HG03469 (cell line): Measurements from ENCODE around the gene TGFB2.

Source experiments
- ATAC-seq: cut with Tn5 transposase; IDR thresholded peaks from one replicate; pipeline ENCODE4 v1.9.1; 2021; ENCODE audit warnings: mild to moderate bottlenecking, moderate library complexity, moderate number of reproducible peaks; ENCODE audit not compliant: unreplicated experiment

The TGFB2 gene

GRCh38 chr1:218383681-218384080, 38.5 kb downstream of the TGFB2 start:
- no peak for ATAC-seq

DNA sequence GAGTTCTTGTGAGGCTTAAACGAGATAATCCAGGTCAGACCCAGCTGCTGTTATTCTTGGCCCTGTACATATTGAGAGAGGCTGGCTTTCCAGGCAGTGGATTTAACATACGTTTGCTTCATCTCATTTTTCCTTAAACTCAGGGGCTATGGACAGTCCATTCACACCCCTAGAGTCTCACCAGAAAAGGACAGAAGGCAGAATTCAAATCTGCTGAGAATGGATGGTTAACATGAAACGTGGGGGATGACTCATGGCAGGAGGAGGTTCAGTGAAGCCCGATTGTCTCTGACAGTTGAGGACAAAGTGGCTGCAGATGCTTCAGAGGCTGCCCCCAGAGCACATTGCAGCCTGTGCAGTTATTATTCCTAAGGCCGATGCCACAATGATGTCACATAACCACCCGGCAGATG, 39.5 kb downstream of the TGFB2 start:
- no peak for ATAC-seq

DNA sequence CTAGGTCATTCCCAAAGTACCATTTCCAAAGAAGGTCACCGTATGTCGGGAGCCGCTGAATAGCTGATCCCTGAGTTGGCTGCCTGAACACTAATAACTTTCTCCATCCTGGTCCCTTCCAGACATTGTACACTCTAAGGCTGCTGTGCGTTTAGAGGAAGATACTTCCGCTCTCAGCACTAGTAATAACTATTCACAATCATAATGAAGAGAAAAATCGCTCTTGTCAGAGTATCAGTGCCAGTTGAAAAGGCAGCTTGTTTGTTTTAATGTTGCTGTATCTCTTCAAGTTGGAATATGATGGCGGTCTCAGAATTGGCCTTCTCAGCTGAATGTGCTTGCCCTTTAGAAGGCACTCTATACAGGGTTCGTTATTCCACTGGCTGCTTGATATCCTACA, 43.5 kb downstream of the TGFB2 start:
- ATAC-seq: no peak

DNA sequence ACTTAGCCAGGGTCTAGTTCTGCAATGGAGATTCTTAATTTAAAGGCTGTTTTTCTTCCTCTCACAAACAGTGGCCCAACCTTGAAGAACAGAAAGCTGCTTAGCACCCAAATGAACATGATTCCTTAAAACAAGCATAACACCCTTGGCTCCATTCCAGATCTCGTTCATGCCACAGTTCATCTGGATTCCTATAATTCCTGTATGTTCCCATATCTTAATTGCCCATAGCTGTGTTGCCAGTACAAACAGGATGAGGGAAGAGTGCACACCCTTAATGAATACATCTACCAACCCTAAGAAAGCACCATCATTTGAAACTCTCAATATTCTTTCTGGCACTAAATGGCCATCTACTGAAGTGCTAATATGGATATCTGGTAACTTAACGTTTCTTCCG, 45.5 kb downstream of the TGFB2 start:
- no peak for ATAC-seq

GRCh38 chr1:218392780-218393179, 47.6 kb downstream of the TGFB2 start:
- no peak for ATAC-seq

GRCh38 chr1:218394416-218394815, 49.3 kb downstream of the TGFB2 start:
- ATAC-seq: no peak

GRCh38 chr1:218394989-218395388, 49.9 kb downstream of the TGFB2 start:
- no peak for ATAC-seq

DNA sequence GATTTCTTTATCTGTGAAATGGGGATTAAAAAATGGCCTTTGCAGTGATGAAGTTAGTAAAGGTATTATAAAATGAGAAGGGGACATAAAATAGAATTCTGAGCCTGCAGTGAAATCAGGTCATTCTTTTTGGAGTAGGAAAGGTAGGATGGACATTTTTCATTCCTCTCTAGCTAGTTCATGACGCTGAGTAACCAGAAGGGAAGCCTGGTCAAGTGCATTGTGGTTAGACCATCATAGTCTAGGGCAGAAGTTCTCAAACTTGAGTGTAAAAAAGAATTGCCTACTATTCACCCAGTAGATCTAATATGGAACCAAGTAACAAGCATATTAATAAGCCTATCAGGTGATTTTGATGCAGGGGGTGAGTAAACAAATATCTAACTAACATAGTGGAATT, 50.8 kb downstream of the TGFB2 start:
- ATAC-seq: no peak

DNA sequence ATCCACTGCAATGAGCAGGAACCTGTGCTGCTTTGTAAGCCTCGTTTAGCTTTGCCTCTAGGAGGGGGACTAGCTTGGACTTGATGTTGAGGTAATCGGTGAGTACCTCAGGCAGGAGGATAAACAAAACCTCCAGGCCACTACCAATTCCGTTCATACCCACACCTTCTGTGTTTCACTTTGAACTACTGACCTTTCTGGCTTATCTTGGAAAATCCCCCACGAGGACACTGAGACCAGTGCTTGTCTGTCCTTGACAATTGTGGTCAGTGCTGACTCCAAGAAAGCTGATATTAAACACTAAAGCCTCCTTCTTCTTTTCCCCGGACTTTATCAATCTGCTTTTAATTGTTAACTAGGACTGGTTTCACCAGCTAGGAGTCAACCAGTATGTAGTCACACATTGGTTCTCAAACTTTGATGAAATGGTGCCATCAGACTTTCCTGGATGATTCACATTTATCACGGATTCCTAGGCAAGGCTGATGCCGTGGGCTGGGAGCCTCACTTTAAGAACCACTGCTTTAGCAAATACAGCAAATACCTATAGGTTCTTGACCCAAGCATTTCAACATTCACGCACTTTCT, 52.7 kb downstream of the TGFB2 start:
- ATAC-seq: no peak

GRCh38 chr1:218400624-218401023, 55.5 kb downstream of the TGFB2 start:
- no peak for ATAC-seq

DNA sequence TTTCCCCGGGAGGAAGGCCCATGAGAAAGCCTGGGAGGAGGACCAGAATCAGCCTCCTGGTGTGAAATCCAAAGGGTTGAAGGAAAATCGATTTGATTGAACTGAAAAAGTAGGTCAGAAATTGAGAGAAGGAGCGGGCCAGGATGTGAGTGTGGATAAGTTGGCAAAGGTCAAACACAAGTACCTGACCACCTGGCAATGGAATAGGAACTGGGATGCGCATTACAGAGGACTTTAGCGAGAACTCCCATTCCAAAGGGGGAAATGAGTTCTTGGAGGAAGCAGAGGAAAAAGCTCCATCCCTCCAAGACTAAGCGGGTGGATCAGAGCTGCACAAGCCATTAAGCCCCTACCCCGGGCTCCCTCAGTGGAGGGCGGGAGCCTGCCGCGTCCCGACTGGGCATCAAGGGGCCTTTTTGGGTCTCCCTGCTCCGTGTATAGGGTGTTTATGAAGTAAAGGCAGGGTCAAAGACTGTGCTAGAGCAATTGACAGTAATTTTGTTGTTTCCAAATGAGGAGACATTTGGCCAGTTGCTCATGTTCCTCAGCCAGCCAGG, 56.4 kb downstream of the TGFB2 start:
- ATAC-seq: no peak

DNA sequence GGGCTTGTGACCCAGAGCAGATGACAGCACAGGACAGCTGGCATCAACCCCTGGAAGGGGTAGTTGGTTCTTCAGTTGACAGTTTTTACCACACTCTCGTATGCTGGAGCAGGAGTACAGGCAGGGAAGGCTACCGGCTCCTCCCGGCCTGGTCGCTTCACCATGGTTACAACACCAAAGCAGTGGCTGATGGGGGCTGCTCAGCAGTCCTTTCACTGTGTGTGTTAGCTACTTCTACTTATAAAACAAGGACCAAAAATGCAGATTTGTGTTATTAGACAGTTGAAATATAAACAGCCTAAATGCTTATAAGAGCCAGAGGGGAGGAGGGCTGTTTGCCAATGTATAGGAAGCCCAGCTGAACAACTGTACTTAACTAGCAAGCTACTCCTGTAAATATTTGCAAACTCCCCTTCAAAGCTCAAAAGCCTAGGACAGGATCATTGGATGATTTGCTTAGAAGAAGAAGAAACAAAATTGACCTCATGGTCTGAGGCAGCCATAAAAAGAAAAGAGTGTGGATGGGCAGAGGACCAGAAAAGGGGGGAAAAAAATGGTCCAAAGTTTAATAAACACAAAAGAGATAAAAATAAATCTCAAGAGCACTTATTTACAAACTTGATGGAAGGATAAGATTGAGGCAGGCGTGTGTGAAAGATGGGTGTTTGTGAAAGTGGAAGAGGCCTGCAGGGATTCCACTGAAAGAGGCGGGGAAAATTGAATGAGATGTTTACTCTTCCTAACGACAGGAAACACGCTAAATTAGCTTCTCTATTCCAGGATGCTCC, 57.1 kb downstream of the TGFB2 start:
- no peak for ATAC-seq

DNA sequence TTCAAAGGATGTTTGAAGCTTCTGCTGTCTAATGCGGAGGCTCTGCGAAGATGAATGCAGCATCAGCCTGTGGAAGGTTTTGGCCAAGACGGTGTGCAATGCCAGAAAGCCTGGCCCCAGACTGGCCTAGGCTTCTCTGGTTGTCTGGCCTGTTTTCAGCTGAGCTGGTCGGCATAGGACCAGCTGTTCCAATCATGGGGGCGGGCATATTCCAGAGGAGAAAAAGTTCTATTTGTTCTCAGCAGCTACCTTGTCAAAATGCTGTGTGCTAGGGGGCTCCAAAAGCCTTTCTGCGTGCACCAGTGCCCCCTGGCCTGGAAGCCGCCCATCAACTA, 57.6 kb downstream of the TGFB2 start:
- ATAC-seq: no peak

- ATAC-seq: no peak
Observed at GRCh38 chr1:218403300-218403699, 58.2 kb downstream of the TGFB2 start.

DNA sequence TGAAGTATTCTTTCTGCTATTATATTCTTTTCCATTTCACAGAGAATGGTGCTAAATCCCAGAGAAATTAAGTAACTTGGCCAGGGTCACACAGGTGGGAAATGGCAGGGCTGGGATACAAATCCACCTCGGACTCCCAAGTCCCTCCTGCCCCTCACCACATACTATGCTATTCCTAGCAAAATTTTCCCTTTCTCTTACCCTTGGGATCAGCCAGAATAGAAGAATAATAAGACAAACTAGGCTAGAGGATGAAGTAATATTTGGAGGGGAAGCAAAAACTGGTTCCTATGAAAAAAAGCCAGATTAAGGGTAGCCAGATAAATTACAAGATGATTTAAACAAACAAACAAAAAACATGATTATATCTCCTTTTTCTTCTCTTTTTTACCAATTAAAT, 62.5 kb downstream of the TGFB2 start:
- no peak for ATAC-seq

GRCh38 chr1:218408135-218408534, 63.0 kb downstream of the TGFB2 start:
- ATAC-seq: no peak

GRCh38 chr1:218408942-218409341, 63.8 kb downstream of the TGFB2 start:
- no peak for ATAC-seq

- ATAC-seq: no peak
Observed at GRCh38 chr1:218409946-218410510, 64.9 kb downstream of the TGFB2 start.

DNA sequence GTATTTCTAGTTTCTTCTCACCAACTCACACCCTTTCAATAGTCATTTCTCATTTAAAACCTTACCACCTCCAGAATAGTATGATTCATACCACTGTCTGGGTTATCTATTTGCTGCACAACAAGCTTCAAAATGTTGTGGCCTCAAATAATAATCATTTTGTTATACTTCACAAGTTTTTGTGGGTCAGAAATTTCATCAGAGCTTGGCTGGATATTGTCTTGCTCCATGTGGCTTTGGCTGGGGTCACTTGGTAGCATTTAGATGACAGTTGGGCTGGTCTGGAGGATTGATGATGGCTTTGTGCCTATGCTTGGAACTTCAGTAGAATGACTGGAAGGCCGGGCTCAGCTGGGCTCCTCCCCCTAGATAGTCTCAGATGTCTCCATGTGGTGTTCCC, 66.0 kb downstream of the TGFB2 start:
- no peak for ATAC-seq

DNA sequence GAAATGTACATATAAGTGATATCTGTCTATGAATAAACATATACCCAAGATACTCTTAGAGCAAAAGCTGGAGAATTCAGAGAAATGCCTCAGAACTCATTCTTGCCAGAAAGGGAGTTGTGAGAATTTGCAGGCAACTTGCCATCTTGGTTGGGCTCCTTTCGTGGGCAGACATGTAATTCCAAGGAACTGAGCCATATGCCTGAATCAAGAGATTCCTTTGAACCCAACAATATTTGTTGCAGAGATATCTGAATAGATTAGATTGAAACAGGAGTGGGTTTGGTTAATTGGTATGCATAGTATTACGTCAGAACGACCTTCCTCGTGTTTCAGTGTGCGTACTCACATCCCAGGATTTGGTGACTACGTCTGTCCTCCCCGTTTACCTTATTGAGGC, 67.0 kb downstream of the TGFB2 start:
- no peak for ATAC-seq

DNA sequence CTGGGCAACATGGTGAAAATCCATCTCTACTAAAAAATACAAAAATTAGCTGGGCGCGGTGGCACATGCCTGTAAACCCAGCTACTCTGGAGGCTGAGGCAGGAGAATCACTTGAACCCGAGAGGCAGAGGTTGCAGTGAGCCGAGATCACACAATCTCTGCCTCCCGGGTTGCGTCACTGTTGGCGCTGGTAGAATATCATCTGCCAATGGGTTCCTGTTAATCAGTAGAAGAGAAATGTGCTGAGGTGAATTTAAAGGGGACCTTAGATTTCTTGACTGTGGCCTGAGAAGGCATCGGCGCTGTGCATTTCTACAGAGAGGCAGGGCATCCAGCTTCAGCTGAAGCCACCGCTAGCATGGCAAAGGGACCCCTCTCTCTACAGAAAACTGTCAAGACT, 68.0 kb downstream of the TGFB2 start:
- ATAC-seq: no peak

GRCh38 chr1:218414060-218414728, 69.1 kb downstream of the TGFB2 start:
- ATAC-seq: no peak
